Activated naive CD8-positive, alpha-beta T cell treated with anti-CD3 and anti-CD28 coated beads, Interleukin-2, amount 50 U/mL, for 16 hours (primary cell): ENCODE measurements around the gene MTX1.
"Not testable (repeated sequence)": the region's sequence is repeated elsewhere in the genome, so short reads cannot be mapped to it uniquely, and the experiment has no call there.

Experiments used
- DNase-seq: peaks from one replicate; pipeline ENCODE4 v3.0.0-alpha.2; 2020; ENCODE audit warnings: low read depth, low spot score

The MTX1 gene

GRCh38 chr1:155235375-155235774, 26.9 kb downstream of the MTX1 start:
- not testable (repeated sequence) for DNase-seq

- DNase-seq = no peak
These were observed 28.0 kb downstream of the MTX1 start for GRCh38 chr1:155236451-155236850.

GRCh38 chr1:155241069-155241679, 32.7 kb downstream of the MTX1 start:
- no peak for DNase-seq

GRCh38 chr1:155241841-155242264, 33.4 kb downstream of the MTX1 start:
- no peak for DNase-seq

- no peak for DNase-seq
These were observed 34.4 kb downstream of the MTX1 start for GRCh38 chr1:155242805-155243358.

- peak; percentile 86 for DNase-seq
These were observed 36.1 kb downstream of the MTX1 start for GRCh38 chr1:155244368-155245162.

- DNase-seq = no peak
These were observed 36.6 kb downstream of the MTX1 start for GRCh38 chr1:155245163-155245524.

- DNase-seq = not testable (repeated sequence)
These were observed 38.3 kb downstream of the MTX1 start for GRCh38 chr1:155246796-155247195.

- no peak for DNase-seq
These were observed 39.4 kb downstream of the MTX1 start for GRCh38 chr1:155247667-155248553.

GRCh38 chr1:155250246-155250632, 41.7 kb downstream of the MTX1 start:
- DNase-seq = no peak

GRCh38 chr1:155250633-155251449, 42.3 kb downstream of the MTX1 start:
- DNase-seq = peak; percentile 93

GRCh38 chr1:155251566-155251965, 43.1 kb downstream of the MTX1 start:
- no peak for DNase-seq

- no peak for DNase-seq
These were observed 44.7 kb downstream of the MTX1 start for GRCh38 chr1:155253208-155253607.

GRCh38 chr1:155253797-155254196, 45.3 kb downstream of the MTX1 start:
- no peak for DNase-seq

GRCh38 chr1:155254228-155254713, 45.8 kb downstream of the MTX1 start:
- no peak for DNase-seq

- DNase-seq = no peak
These were observed 46.3 kb downstream of the MTX1 start for GRCh38 chr1:155254714-155255242.

- DNase-seq = peak; percentile 62
These were observed 46.9 kb downstream of the MTX1 start, which contains the start of gene ENTREP3 for GRCh38 chr1:155255243-155256007. ENTREP3 (minus strand) TSS chr1:155255483; CDS start chr1:155254877, 606 bp downstream.

GRCh38 chr1:155256058-155256852, 47.8 kb downstream of the MTX1 start:
- DNase-seq = no peak

- no peak for DNase-seq
These were observed 51.8 kb downstream of the MTX1 start for GRCh38 chr1:155260276-155260675.
